M059J (cell line): ENCODE data around the gene TGFB2. TPM values are rescaled to one million over a fixed set of nuclear protein-coding genes. Genes with fewer than 3 reads are reported as not detected.

Experiments
- DNase-seq: peaks from one replicate; pipeline ENCODE4 v3.0.0-alpha.2; 2012; ENCODE audit warnings: low read depth
- total RNA-seq: library from RNA; depleted of rRNA; stranded (reverse); fragments of >200 nt; shearing (Covaris generic); gene quantifications from 2 replicates; pipeline ENCODE4 v1.2.3, GENCODE V29; 2014

TGFB2 gene
- total RNA-seq, 1 experiment from 2014 or later: 74.2 TPM

DNA sequence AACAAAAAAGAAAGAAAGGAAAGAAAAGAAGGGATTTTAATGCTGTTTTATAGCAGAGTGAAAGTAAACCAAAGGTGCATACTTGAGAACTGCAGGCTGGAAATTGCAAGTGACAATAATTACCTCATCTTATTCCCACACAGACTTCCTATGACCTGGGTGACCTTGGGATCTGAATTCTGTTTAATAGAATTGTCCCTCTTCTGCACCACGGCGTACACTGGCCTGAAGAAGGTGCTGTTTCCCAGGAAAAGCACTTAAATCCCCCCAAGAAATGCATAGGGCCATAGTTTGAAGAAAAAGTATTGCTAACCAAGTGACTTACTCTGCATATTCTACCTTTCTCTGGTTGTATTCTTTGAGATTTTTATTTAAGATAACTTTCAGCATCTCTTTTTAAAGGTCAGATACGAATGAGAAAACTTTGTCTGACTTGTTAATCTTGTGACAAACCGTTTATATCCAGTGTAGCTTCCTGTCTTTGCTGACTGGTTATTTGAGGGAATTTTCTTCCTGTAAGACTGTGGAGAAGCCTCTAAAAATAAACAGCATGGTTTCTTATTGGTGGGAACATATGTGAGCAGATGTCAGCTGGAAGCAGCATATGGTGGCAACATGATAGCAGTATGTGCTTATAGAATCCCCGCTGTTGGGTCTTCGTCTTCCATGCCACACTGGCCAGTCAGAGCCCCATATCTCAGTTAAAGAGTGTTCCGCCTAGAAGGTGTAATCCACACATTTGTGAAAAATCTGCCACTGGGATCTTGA is 16.3 kb downstream of the TGFB2 start:
- DNase-seq: peak; percentile 68

- no peak for DNase-seq
These were observed 17.4 kb downstream of the TGFB2 start for GRCh38 chr1:218362418-218363076.

DNA sequence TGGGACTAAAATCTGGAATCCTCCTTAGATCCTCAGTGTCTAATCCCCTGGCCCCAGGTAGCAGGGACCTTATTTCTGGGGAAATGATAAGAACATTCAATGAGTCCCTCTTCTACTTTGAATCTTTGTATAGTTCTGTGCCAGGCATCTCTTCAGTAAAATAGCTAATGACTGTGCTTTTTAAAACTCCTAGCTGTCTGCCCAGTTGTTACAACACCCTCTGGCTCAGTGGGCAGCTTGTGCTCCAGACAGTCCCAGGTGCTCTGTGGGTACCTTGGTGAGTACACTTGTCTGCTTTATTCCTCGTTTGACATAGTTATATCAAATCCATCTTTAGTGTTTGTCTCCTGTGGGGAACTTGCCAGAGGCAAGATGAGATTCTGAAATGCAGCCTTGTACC is 18.0 kb downstream of the TGFB2 start:
- no peak for DNase-seq

DNA sequence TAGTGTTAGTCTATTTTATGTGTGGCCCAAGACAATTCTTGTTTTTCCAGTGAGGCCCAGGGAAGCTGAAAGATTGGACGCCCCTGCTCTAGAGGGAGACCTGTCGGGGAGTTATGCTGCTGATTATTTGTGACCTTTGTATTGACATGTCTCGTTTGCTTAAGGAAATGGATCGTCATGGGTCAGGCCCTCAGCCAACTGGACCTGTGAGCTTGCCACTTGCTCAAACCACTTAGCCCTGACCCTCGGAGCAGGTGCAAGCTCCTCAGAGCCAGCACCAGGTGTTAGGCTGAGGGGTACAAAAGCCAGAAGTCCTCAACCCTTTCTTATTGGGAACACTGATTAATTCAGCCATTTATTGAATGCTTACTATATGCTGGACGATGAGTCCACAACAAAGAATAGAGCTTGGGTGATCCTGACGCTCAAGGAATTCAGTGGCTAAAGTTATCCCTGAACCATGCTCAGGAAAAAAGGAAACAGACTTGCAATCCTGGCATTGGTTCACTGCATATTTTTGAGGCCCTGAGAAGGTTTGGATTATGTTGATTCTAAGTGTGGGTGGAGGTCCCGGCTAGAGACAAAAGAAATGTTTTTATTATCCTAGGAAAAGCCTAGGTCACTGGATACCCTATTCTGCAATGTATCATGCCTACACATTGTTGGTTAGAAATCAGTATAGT is 19.0 kb downstream of the TGFB2 start:
- no peak for DNase-seq

DNA sequence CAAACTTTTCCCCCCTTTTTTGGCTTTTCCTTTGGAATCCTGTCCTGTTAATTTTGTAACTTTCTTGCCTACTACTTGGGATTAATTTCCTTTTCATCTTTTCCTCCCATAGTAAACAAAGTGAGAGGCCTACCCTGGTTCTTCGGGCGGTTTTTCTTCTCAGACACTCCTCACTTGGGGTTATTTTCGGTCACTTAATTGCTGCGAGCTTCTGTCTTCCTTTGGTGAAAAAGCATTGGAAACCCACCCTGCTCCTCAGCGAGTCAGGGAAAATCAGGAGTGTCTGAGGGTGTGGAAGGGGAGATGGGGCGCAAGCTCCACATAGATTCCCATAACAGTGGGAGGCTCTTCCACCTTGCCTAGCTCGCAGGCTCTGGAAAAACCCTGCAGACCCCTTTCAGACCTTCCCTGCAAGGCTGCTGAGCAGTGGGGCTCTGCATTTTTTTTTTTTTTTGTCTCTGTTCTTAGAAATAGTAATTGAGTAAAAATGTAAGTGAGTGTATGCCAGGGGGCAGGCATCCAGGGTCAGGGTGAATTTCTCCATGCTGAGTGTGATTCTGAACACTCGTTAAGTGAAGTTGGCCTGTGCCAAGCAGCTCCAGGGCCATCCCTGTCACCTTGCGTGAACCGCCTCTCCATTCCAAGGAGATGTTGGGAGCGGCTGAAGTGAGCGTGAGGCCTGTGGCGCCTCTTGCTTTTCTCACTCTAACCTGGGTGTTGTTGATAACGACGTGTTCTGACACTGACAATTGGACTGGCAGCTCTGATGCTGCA is 20.3 kb downstream of the TGFB2 start:
- DNase-seq: no peak

DNA sequence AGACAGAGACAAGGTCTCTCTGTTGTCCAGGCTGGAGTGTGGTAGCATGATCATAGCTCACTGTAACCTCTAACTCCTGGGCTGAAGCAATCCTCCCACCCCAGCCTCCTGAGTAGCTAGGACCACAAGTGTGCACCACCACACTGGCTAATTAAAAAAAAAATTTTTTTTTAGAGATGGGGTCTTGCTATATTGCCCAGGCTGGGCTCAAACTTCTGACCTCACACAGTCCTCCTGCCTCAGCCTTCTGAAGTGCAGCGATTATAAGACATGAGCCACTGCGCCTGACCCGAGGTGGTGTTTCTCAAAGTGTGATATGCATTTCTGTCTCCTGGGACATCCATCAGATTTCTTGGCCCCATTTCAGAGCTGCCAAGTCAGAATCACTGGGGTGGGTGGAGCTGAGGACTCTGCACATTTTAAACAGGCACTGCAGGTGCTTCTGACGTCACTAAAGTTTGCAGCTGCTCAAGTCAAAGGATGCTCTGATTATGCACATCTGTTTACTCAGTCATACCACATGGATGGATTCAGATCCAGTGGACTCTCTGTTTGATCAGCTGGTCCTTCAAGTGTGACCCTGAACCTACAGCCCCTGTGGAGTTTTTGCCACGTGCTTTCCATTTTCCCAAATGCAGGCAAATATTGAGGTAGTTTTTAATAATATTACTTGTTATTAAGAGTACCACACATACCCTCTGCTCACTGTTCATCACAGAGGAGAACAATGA is 21.4 kb downstream of the TGFB2 start:
- no peak for DNase-seq

DNA sequence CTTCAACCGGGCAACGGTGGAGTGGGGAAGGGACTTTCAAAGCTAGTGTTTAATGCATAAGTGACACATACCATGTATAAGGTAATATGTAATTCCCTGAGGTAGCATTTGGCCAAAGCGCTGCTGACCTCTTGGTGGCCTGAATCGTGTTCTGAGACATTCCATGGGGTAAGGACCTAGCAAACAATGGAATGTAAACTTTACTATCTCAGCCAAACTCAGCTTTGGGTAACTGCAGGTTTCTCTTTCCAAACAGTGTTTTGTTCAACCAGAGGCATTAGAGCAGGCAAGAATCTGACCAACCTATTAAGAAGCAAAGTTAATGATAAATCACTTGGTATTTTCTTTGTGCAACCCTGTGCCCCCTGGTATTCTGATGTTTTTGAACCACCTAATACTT is 22.0 kb downstream of the TGFB2 start:
- no peak for DNase-seq

GRCh38 chr1:218368686-218369085 is 23.6 kb downstream of the TGFB2 start:
- no peak for DNase-seq

DNA sequence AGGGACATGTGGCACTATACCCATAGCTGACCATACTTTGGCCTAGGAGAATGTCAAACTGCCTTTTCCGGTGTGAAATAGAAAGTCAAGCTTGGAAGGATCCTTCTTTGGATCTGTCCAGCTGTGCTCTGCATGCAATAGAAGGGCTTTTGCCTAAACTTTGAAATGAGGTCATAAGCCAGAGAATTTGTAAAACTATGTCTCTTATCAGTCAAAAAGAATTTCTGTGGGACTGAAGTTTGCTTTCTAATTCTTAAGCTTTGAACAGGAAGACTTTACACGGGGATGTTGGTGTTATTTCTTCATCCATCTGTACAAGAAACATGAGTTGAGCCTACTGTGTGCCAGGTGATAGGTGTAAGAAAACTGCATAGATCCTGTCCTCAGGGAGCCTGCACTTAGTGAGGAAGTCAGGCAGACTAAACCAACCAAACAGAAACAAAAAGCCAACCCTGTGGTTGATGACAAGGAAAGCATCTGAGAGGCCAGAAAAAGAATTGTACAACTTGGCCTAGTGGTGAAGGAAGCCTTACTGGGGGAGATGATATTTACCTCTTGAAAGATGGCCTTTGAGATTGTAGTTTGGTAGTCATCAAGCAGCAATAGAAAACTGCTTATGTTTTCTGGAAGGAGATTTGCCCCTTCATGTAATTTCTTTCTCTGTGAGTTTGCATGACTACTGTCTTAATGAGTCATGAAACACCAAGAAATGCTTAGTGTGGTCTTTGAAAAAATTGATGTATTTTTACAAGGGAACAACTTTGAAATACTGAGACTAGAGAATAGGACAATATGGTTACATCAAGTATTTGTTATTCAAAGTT is 24.8 kb downstream of the TGFB2 start:
- DNase-seq: peak; percentile 89

GRCh38 chr1:218371927-218372672 is 27.0 kb downstream of the TGFB2 start:
- DNase-seq: no peak

DNA sequence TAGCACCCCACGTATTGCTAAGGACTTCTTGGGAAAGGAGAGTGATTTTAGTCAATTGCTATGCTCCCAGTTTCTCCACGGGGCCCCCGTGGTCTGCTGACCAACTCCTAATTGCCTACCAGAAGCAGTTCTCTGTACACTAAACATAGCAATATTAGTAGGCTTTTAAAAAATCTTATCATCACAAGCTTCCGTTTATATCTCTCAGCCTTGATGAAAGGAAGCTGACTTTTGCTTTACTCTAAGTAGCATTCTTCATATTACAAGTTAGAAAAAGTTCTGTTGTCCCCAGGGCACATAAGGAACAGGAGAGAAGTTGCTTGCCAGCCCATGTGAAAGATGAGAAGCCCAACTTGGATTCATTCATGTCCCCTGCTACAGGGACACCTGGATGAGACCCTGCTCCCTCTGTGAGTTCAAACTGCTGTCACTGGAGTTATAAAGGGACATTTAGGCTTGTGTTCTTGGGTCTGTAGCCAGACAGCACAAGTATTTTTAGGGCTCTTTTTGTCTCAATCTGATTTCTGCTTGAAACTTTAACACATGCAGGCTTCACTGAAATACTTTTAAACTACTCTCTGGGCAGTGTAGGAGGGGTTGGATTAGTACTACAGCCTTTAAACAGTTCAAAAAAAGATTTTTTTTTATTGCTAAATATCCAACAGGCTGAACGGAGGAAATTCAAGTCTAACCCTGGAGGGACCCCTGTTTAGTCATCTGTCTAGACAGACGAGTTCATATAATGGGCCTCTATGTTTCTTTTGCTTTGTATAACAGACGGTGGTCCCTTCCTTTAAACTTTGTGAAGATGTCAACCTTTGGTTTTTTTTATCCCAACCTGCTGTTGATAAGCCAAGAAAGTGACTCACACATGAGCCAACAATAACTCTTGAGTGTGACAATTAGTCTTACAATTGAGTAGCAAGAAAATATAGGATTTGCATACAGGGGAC is 29.5 kb downstream of the TGFB2 start:
- DNase-seq: peak; percentile 77

GRCh38 chr1:218376722-218377121 is 31.6 kb downstream of the TGFB2 start:
- DNase-seq: peak; percentile 68

GRCh38 chr1:218377143-218377660 is 32.1 kb downstream of the TGFB2 start:
- DNase-seq: peak; percentile 97

- DNase-seq: peak; percentile 95
These were observed 35.2 kb downstream of the TGFB2 start for GRCh38 chr1:218380125-218380977.

DNA sequence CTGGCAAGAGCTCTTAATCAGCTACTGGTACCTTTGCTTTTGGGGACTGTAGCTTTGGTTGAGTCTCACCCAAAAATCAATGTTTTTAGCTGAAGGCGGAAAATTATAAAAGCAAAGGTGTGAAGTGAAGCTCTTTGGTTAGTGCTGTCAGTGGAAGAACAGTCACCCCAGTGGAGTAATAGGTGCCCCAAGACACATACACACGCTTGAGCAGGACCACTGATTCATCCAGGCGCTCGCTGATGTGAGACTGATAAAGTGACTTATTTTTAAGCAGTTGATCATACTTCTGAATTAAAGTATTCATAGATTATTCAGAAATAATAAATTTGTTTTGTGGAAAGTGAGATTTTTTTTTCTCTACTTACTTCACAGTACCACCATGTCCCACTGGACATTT is 37.1 kb downstream of the TGFB2 start:
- no peak for DNase-seq

DNA sequence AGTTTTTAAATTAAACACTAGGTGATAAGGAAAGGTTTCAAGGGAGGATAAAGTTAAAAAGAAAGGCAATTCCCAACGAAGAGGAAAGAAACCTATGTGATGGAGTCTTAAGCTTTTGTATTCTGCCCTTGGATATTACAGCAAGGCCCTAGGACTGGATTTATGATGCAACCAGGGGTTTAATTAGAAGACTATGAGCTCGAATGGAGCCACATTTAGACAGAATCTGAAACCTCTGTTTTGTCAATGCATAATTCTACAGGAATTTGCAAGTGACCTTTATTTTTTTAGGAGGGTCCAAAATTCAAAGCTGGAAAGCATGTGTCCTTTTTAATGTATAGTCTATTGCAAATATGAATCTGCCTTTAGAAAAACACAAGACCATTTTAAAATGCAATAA is 37.9 kb downstream of the TGFB2 start:
- no peak for DNase-seq

DNA sequence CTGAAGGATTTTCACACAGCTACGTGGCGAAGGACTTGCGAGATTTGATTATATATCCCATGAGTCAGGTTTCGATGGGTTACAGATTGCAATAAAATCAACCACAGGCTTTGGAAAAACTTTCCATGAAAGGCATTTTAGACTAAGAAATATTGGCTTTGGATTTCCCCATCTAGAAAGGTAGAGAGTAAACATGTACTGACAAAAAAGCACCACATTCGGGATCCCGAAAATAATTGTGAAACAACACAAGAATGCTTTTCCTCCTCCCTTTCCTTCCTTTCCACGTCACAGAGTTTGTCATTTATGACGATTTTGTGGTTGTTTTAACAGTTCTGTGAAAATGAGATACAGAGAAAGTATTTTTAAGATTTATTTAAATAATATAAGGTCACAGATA is 38.5 kb downstream of the TGFB2 start:
- peak; percentile 63 for DNase-seq
